ENCODE data around the gene SECISBP2.

SECISBP2 gene

DNA sequence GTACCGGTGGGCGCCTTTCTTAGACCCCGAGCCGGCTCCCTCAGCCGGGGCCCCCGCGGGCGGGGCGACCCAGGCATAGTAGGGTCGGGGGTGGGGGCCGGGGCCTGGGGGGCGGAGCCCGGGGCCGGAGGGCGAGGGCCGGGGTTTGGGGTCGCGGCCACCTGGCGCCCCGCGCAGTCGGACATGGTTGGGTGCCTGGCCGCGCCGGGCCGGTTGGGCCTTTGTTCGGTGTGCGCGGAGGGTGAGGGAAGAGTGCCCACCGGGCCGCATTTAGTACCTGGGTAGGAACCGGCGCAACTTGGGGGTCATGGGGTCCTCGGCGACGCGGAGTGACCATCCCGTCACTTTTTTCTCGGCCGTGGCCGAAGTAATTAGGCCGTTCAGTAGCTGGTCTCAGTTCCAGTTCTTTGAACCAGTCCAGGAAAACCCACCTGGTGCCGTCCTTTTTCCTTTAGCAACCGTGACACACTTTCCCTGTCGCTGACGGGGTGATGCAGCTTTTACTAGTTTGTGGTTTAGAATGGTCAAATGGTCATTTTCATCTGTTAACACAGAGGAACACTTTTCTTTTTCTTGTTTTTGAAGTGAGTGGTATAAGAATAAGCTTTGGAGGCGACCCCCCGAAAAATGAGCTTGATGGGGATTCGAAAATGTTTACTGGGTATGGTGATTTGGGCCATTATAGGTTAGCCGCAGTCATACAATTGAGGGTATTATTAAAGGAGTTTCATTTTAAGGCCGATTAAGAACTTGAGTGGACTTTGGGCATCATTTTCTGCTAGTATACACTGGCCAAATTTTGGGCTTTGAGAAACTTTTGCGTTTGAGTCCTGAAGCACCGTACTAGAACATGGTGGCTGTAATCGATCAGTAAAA is 6.7 kb upstream of the SECISBP2 start:
- no peak for DNase-seq (ENCODE audit: low spot score)
- TF ChIP-seq, protein P1, sequence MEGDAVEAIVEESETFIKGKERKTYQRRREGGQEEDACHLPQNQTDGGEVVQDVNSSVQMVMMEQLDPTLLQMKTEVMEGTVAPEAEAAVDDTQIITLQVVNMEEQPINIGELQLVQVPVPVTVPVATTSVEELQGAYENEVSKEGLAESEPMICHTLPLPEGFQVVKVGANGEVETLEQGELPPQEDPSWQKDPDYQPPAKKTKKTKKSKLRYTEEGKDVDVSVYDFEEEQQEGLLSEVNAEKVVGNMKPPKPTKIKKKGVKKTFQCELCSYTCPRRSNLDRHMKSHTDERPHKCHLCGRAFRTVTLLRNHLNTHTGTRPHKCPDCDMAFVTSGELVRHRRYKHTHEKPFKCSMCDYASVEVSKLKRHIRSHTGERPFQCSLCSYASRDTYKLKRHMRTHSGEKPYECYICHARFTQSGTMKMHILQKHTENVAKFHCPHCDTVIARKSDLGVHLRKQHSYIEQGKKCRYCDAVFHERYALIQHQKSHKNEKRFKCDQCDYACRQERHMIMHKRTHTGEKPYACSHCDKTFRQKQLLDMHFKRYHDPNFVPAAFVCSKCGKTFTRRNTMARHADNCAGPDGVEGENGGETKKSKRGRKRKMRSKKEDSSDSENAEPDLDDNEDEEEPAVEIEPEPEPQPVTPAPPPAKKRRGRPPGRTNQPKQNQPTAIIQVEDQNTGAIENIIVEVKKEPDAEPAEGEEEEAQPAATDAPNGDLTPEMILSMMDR (IDR thresholded peaks at IDR 0.05; ENCODE audit: extremely low read depth, missing control alignments): no peak

DNA sequence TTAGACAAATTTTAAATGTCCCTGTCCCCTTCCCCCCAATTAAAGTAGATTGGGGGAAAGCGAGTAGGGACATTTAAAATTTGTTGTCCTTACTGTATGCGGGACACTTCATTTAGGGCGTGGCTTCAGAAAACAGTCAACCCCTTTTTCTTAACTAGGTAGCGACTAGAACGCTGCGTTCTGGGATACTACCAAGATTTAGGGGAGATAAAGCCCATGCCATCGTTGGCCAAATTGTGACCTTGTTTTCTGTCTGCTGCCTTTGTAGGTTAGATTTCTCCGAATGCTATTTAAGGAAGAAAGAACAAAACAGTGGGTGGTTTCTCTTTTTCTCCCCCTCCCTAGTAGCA is 6.1 kb upstream of the SECISBP2 start:
- TF ChIP-seq, protein P1 (IDR thresholded peaks at IDR 0.05; ENCODE audit: extremely low read depth, missing control alignments): no peak
- DNase-seq (ENCODE audit: low spot score): peak; percentile 33

DNA sequence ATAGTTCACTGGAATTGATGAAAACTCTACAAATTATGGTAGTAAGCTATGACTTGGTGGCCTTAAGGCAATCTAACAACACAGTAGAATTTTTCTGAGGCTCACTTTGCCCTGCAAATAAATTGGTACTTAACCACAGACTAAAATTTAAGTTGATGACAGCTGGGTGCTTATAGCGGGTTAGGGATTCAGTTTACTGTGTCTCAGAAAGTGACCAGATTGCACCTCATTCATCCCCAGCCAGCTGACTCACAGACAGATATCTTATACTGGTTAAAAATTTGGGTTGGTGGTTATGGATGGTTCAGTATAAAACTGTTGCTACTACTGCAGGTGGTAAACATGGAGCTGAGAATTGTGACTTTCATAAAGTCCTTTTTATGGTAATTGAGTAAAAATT is 4.5 kb upstream of the SECISBP2 start:
- DNase-seq (ENCODE audit: low spot score): no peak
- TF ChIP-seq, protein P1 (IDR thresholded peaks at IDR 0.05; ENCODE audit: extremely low read depth, missing control alignments): no peak

DNA sequence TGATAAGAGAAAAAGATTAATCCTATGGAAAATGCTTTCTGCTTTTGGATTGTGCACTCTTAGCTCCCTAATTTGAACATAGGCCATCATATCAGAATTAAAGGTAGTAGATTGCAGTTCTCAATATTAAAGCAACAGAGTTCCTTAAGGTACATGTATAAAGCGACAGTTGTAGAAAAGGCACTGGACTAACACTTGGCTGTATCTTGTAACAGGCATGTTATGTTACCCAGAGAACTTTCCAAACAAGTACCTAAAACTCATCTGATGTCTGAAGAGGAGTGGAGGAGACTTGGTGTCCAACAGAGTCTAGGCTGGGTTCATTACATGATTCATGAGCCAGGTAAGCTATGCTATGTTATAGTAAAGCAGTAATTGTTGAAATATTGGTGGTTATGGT is 3.3 kb upstream of the SECISBP2 start:
- TF ChIP-seq, protein P1 (IDR thresholded peaks at IDR 0.05; ENCODE audit: extremely low read depth, missing control alignments): no peak
- no peak for DNase-seq (ENCODE audit: low spot score)

DNA sequence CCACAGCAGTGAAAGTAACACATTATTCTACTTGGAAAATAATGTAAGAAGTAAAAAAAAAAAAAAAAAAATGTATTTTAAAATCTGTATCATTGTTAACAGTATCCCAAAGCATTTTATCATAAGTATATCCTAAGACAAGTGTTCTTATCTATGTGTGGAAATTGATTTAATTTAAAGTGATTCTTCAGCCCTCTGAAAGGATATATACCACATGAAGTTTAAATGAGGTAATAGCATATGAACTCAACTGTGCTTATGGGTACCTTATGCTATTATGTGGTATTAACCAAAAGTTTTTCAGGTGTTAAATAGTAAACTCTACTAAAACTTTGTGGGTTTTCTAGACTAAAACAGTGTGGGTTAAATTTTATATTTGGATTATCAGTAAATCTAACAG is 2.8 kb upstream of the SECISBP2 start:
- DNase-seq (ENCODE audit: low spot score): no peak
- TF ChIP-seq, protein P1 (IDR thresholded peaks at IDR 0.05; ENCODE audit: extremely low read depth, missing control alignments): no peak

DNA sequence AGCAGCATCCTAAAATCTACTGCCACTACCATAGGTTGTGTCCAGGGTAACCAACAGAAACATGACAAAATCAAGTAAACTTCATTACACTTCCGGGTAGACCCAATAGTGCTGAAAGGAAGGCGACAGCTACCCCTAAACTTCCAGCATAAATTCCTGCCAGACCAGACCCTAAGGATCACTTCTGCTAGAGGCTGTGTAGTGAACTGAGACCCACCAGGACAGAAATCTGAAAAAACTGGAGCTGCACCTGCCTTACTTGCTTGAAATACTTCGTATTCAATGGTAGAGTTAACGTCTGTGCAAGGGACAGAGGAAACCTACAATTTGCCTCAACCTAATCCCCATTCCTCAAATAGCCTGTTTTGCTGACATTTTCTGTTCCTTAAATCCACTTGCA is 1.0 kb upstream of the SECISBP2 start:
- no peak for DNase-seq (ENCODE audit: low spot score)
- TF ChIP-seq, protein P1 (IDR thresholded peaks at IDR 0.05; ENCODE audit: extremely low read depth, missing control alignments): no peak

DNA sequence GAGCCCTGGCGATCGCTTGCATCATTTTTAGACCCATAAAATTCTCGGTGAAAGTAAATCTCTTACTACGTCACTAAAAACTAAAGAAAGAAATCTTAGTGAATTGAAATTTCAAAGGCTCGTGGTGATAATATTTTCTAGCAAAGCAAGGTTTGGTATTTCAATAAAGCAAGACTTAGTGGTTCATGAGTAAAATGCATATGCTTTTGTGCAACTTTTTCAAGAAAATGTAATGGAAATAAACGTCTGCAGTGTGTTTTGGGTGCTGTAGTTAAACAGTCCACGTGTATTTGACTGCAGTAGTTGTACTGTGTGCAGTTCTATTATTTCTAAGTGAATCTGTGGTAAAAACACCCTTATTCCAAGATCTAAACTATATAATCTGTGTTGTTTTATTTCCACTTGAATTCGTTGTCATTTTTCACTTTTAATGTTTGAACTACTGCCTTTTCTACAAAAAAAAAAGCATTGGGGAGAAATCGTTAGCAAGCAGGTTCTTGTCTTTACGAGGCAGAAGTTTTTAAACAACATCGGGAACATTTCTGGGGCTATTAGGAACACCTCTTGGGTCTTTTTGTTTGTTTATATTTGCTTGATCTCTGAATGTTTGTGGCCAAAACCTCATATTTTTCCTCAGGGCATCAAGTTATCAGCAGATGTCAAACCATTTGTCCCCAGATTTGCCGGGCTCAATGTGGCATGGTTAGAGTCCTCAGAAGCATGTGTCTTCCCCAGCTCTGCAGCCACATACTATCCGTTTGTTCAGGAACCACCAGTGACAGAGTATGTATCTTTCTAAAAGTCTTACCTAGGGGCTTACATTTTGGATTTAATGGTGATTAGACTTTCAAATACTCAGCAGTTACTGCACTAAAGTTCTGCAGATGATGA is 960 bp downstream of the SECISBP2 start:
- DNase-seq (ENCODE audit: low spot score): no peak
- TF ChIP-seq, protein P1 (IDR thresholded peaks at IDR 0.05; ENCODE audit: extremely low read depth, missing control alignments): no peak
